Loucy (cell line): ENCODE results near the gene PRKCE.
"Not testable (repeated sequence)": the region's sequence is repeated elsewhere in the genome, so short reads cannot be mapped to it uniquely, and the experiment has no call there.

Experiments
- CTCF ChIP-seq: fragments of 200-600 bp; sonication (generic); conservative IDR thresholded peaks from 2 replicates; pipeline ENCODE4 v1.5.1; 2014; ENCODE audit warnings: mild to moderate bottlenecking, antibody characterized with exemption, low read length
- EZH2phosphoT487 ChIP-seq: fragments of 200-600 bp; IDR thresholded peaks from 2 replicates; pipeline ENCODE4 v1.6.1; 2018; ENCODE audit warnings: antibody characterized with exemption, mild to moderate bottlenecking, moderate library complexity, borderline replicate concordance

GRCh38 chr2:45695480-45696007, 44.1 kb downstream of the PRKCE start:
- not testable (repeated sequence) for TF ChIP-seq CTCF, EZH2phosphoT487
